BLaER1 treated with 17β-estradiol and CSF1 and Interleukin-3, amounts not matched to agents 10 nM and 100 nM (cell line): Measurements from ENCODE around the gene APP.

Experiments used
- H3K27ac ChIP-seq, 11 experiments: shearing (Covaris generic); formaldehyde crosslinking; 2 replicates each; pipeline ENCODE4 v1.8.1; 2022
- H3K27me3 ChIP-seq, 11 experiments: shearing (Covaris generic); formaldehyde crosslinking; 2 replicates each; pipeline ENCODE4 v1.8.1; 2022
- H3K36me3 ChIP-seq, 11 experiments: shearing (Covaris generic); formaldehyde crosslinking; 2 replicates each; pipeline ENCODE4 v1.8.1; 2022
- H3K4me1 ChIP-seq, 10 experiments: shearing (Covaris generic); formaldehyde crosslinking; 2 replicates each; pipeline ENCODE4 v1.8.1; 2022
- H3K4me2 ChIP-seq, 11 experiments: shearing (Covaris generic); formaldehyde crosslinking; 2 replicates each; pipeline ENCODE4 v1.8.1; 2022
- H3K4me3 ChIP-seq, 10 experiments: shearing (Covaris generic); formaldehyde crosslinking; 2 replicates each; pipeline ENCODE4 v1.8.1; 2022
- H3K9ac ChIP-seq, 11 experiments: shearing (Covaris generic); formaldehyde crosslinking; 2 replicates each; pipeline ENCODE4 v1.8.1; 2022
- H3K9me3 ChIP-seq, 11 experiments: shearing (Covaris generic); formaldehyde crosslinking; replicated peaks in 1 of 11; 2 replicates each; pipeline ENCODE4 v1.8.1; 2022
- H4K20me1 ChIP-seq, 11 experiments: shearing (Covaris generic); formaldehyde crosslinking; 2 replicates each; pipeline ENCODE4 v1.8.1; 2022
- Cebpa-rat ChIP-seq, 11 experiments: shearing (Covaris generic); IDR thresholded peaks; 2 replicates each; pipeline ENCODE4 v1.8.1; 2022

Gene APP

DNA sequence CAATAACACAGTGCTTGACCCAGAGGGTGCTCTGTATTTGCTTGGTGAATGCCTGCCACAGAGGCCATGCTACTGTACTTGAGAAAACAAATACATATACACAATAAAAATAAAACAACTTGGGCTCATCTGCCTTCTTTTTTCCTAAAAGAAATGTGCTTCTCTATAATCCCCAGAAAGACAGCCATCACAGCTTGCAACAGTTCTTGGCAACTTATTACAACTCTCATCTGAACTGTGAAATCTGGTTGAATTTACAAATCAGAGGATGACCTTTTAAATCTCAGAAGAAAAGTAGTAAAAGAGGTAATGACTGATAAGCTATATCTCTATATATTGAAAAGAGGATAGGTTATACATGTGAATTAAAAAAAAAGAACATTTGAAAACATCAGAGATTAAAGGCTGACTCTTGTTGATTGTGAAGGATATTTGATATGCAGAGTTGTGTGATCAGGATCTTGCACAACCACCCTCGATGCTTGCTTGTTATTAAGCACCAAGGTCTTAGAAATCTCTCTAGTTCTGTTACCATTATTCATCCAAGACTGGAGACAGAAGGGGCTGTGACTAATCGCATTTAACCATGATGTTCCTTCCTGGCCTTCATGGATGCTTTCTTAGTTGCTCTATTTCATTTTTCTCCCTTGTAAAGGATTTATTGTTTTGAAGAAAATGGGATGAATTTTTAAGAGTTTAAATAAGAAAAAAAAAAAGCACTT, 213.4 kb downstream of the APP start:
- H3K36me3 ChIP-seq, result peaks cover 49 to 89% (median 73%) of the 10 kb centered on the region in 11 experiments

DNA sequence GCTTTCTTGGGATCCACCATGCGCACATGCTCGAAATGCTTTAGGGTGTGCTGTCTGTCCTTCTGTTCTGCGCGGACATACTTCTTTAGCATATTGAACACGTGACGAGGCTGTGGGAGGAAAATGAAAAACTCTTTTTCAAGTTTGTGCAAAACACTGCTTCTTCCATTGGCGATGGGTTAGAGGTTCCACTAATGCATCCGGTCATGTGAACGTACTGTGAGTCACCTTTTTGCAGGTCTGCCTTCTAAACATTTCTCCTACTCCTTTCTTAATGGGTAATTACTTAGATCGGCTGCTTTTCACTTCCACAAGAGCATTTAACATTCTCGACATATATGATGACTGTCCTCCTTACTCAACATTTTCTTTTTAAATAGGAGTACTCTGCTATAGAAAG, 214.9 kb downstream of the APP start:
- Histone ChIP-seq H4K20me1 (no peaks in the 10 kb centered on the region), H3K4me1 (peaks cover 0 to 6% (median 4%) of the 10 kb centered on the region in 10 experiments; a peak in 12 of 20 replicates), H3K27ac (no peak overlapping the region), H3K36me3 (peaks cover 64 to 100% (median 88%) of the 10 kb centered on the region in 11 experiments), H3K9me3 (no peaks in the 10 kb centered on the region), H3K4me3 (no peak overlapping the region), H3K4me2 (no peak overlapping the region), H3K9ac (no peak overlapping the region), H3K27me3 (no peaks in the 10 kb centered on the region)
- no peak for TF ChIP-seq Cebpa-rat (IDR thresholded peaks at IDR 0.05)

More for the DNA sequence above, 213.4 kb downstream of the APP start:
- H3K9ac ChIP-seq, result no peak overlapping the region
- H3K27ac ChIP-seq, result no peak overlapping the region
- H3K4me3 ChIP-seq, result no peak overlapping the region
- no peaks in the 10 kb centered on the region for H3K27me3 ChIP-seq
- TF ChIP-seq Cebpa-rat (IDR thresholded peaks at IDR 0.05), result no peak
- H3K4me1 ChIP-seq, result peaks cover 0 to 21% (median 19%) of the 10 kb centered on the region in 10 experiments; a peak in 14 of 20 replicates
- no peak overlapping the region for H3K4me2 ChIP-seq
- H4K20me1 ChIP-seq, result no peaks in the 10 kb centered on the region
- no peaks in the 10 kb centered on the region for H3K9me3 ChIP-seq

GRCh38 chr21:25953659-25954058, 216.9 kb downstream of the APP start:
- no peaks in the 10 kb centered on the region for H4K20me1 ChIP-seq

GRCh38 chr21:25953196-25953595, 217.4 kb downstream of the APP start:
- no peak overlapping the region for H3K4me3 ChIP-seq
- H3K27me3 ChIP-seq, result no peaks in the 10 kb centered on the region
- H3K9ac ChIP-seq, result no peak overlapping the region
- H3K9me3 ChIP-seq, result no peaks in the 10 kb centered on the region
- H4K20me1 ChIP-seq, result no peaks in the 10 kb centered on the region
- no peak for TF ChIP-seq Cebpa-rat (IDR thresholded peaks at IDR 0.05)
- peaks cover 68 to 99% (median 86%) of the 10 kb centered on the region in 11 experiments for H3K36me3 ChIP-seq
- H3K4me1 ChIP-seq, result peaks cover 0 to 6% (median 0%) of the 10 kb centered on the region in 10 experiments; a peak in 1 of 20 replicates
- no peak overlapping the region for H3K27ac ChIP-seq
- no peak overlapping the region for H3K4me2 ChIP-seq

More at GRCh38 chr21:25953659-25954058, 216.9 kb downstream of the APP start:
- no peak overlapping the region for H3K9ac ChIP-seq
- H3K36me3 ChIP-seq, result peaks cover 67 to 99% (median 87%) of the 10 kb centered on the region in 11 experiments
- H3K4me2 ChIP-seq, result no peak overlapping the region
- peaks cover 0 to 6% (median 0%) of the 10 kb centered on the region in 10 experiments; a peak in 1 of 20 replicates for H3K4me1 ChIP-seq
- H3K27me3 ChIP-seq, result no peaks in the 10 kb centered on the region
- no peak overlapping the region for H3K4me3 ChIP-seq
- H3K27ac ChIP-seq, result no peak overlapping the region
- H3K9me3 ChIP-seq, result no peaks in the 10 kb centered on the region
- TF ChIP-seq Cebpa-rat (IDR thresholded peaks at IDR 0.05), result no peak

DNA sequence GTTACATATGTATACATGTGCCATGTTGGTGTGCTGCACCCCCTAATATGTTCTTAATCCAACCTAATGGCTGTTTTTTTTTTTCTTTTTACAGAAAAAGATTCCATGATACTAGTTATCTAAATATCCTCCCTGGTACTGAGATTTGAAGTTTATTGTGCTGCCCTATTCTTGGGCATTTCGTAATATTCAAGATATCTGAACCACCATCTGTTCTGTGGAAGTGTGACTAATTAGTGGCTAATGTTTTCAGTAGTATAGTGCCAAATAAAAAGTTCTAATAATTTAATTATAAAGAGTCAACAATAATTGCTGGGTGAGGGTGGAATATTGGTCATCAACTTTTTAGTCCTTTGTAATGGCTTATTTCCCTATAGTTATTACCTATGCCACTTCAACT, 218.3 kb downstream of the APP start:
- H3K9me3 ChIP-seq, result peaks cover 0 to 2% (median 0%) of the 10 kb centered on the region in 11 experiments; a peak in 2 of 22 replicates
- H3K9ac ChIP-seq, result no peak overlapping the region
- no peak for TF ChIP-seq Cebpa-rat (IDR thresholded peaks at IDR 0.05)
- H3K4me2 ChIP-seq, result no peak overlapping the region
- H4K20me1 ChIP-seq, result no peaks in the 10 kb centered on the region
- H3K27me3 ChIP-seq, result no peaks in the 10 kb centered on the region
- H3K4me3 ChIP-seq, result no peak overlapping the region
- peaks cover 0 to 6% (median 0%) of the 10 kb centered on the region in 10 experiments; a peak in 1 of 20 replicates for H3K4me1 ChIP-seq
- H3K36me3 ChIP-seq, result peaks cover 68 to 98% (median 83%) of the 10 kb centered on the region in 11 experiments
- no peak overlapping the region for H3K27ac ChIP-seq

DNA sequence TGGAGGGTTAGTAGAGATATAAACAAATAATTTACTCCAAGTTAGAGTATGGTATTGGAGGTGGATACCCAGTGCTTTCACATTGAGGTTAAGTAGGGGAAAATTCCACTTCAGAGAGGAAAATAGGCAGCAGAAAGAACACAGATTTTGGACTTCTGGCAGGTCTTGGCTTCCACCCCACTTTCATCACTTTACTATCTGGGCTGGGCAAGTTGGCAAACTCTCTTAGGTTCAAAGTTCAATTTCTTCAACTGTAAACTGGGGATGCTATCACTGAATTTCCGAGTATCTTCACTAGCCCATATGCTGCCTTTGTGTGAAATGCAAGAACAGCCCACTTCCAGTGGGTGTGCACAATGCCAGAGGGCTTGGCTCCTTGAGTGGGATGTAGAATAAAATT, 220.9 kb downstream of the APP start:
- H3K27ac ChIP-seq, result no peak overlapping the region
- H3K4me3 ChIP-seq, result no peak overlapping the region
- peaks cover 0 to 6% (median 0%) of the 10 kb centered on the region in 10 experiments; a peak in 1 of 20 replicates for H3K4me1 ChIP-seq
- H3K9me3 ChIP-seq, result peaks cover 13 to 24% (median 19%) of the 10 kb centered on the region in 11 experiments
- H4K20me1 ChIP-seq, result no peaks in the 10 kb centered on the region
- H3K27me3 ChIP-seq, result no peaks in the 10 kb centered on the region
- H3K9ac ChIP-seq, result no peak overlapping the region
- H3K36me3 ChIP-seq, result peaks cover 79 to 99% (median 86%) of the 10 kb centered on the region in 11 experiments
- TF ChIP-seq Cebpa-rat (IDR thresholded peaks at IDR 0.05), result no peak
- no peak overlapping the region for H3K4me2 ChIP-seq

- Histone ChIP-seq H3K27me3 (no peaks in the 10 kb centered on the region), H3K9ac (no peak overlapping the region), H3K4me2 (no peak overlapping the region), H3K27ac (no peak overlapping the region), H4K20me1 (peaks cover 0 to 7% (median 0%) of the 10 kb centered on the region in 11 experiments; a peak in 2 of 22 replicates), H3K4me1 (0 out of 20 replicates have a peak, but pooled peaks cover 0 to 4% (median 0%) of the 10 kb centered on the region in 10 experiments), H3K4me3 (no peak overlapping the region), H3K9me3 (peaks cover 13 to 24% (median 20%) of the 10 kb centered on the region in 11 experiments), H3K36me3 (peaks cover 43 to 90% (median 61%) of the 10 kb centered on the region in 11 experiments)
- TF ChIP-seq Cebpa-rat (IDR thresholded peaks at IDR 0.05), result no peak
Measured at GRCh38 chr21:25944672-25945213, 225.8 kb downstream of the APP start.

DNA sequence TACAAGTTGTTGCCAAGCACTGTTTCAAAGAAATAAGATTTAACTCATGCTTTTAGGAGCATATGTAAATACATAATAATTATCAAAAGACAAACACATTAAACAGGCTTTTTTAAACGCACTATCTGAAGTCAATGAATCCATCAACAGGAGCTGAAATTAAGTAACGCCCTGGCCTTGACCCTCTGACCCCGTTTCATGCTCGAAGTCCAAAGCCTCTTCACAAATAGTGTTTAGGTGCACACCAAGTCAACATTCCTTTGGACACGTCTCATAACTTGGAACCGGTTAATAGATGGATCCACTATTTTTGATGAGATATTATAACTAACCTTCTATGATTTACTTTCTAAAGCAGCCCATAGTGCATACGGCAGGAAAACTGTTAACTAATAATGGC, 226.5 kb downstream of the APP start:
- no peaks in the 10 kb centered on the region for H3K27me3 ChIP-seq
- H3K27ac ChIP-seq, result no peak overlapping the region
- no peak overlapping the region for H3K4me3 ChIP-seq
- H3K9me3 ChIP-seq, result peaks cover 13 to 24% (median 20%) of the 10 kb centered on the region in 11 experiments
- H3K9ac ChIP-seq, result no peak overlapping the region
- peaks cover 39 to 84% (median 56%) of the 10 kb centered on the region in 11 experiments for H3K36me3 ChIP-seq
- H3K4me1 ChIP-seq, result 0 out of 20 replicates have a peak, but pooled peaks cover 0 to 11% (median 0%) of the 10 kb centered on the region in 10 experiments
- no peak overlapping the region for H3K4me2 ChIP-seq
- no peak for TF ChIP-seq Cebpa-rat (IDR thresholded peaks at IDR 0.05)
- H4K20me1 ChIP-seq, result peaks cover 0 to 7% (median 0%) of the 10 kb centered on the region in 11 experiments; a peak in 2 of 22 replicates

- Histone ChIP-seq H3K4me2 (no peak overlapping the region), H3K4me3 (no peak overlapping the region), H4K20me1 (peaks cover 0 to 7% (median 0%) of the 10 kb centered on the region in 11 experiments; a peak in 2 of 22 replicates), H3K4me1 (0 out of 20 replicates have a peak, but pooled peaks cover 0 to 11% (median 0%) of the 10 kb centered on the region in 10 experiments), H3K9me3 (peaks cover 13 to 23% (median 17%) of the 10 kb centered on the region in 11 experiments), H3K36me3 (peaks cover 35 to 66% (median 52%) of the 10 kb centered on the region in 11 experiments), H3K27me3 (no peaks in the 10 kb centered on the region), H3K9ac (no peak overlapping the region), H3K27ac (no peak overlapping the region)
- TF ChIP-seq Cebpa-rat (IDR thresholded peaks at IDR 0.05), result no peak
Measured at GRCh38 chr21:25942135-25942534, 228.4 kb downstream of the APP start.
